Stimulated activated CD4-positive, alpha-beta T cell treated with anti-CD3 and anti-CD28 coated beads, Interleukin-12 subunit alpha, Interleukin-12 subunit beta, amount 100 ng/mL, for 48 hours (primary cell): ENCODE measurements around the gene UBAP1.
"Not testable (repeated sequence)": the region's sequence is repeated elsewhere in the genome, so short reads cannot be mapped to it uniquely, and the experiment has no call there.

Experiments
- DNase-seq, 3 donors: peaks; one replicate each; pipeline ENCODE4 v3.0.0-alpha.2; 2020; ENCODE audit warnings: low read depth in 2 of 3, low spot score in 1 of 3

The UBAP1 gene

GRCh38 chr9:34179213-34180136 is 632 bp downstream of the UBAP1 start:
- no peak for DNase-seq

GRCh38 chr9:34185778-34186551 is 7.1 kb downstream of the UBAP1 start:
- no peak for DNase-seq

GRCh38 chr9:34187891-34188240 is 9.0 kb downstream of the UBAP1 start:
- DNase-seq: no peak

- no peak for DNase-seq
These were observed 12.4 kb downstream of the UBAP1 start for GRCh38 chr9:34190996-34191892.

GRCh38 chr9:34195143-34195542 is 16.3 kb downstream of the UBAP1 start:
- DNase-seq: no peak

- DNase-seq: not testable (repeated sequence)
These were observed 18.4 kb downstream of the UBAP1 start for GRCh38 chr9:34197286-34197685.

GRCh38 chr9:34197756-34198711 is 19.2 kb downstream of the UBAP1 start:
- no peak for DNase-seq

GRCh38 chr9:34200092-34200491 is 21.2 kb downstream of the UBAP1 start:
- no peak for DNase-seq

- no peak for DNase-seq
These were observed 24.6 kb downstream of the UBAP1 start for GRCh38 chr9:34203275-34203991.

- no peak for DNase-seq
These were observed 25.3 kb downstream of the UBAP1 start for GRCh38 chr9:34203992-34204635.

- DNase-seq: no peak
These were observed 26.3 kb downstream of the UBAP1 start for GRCh38 chr9:34205102-34205501.

- DNase-seq: no peak
These were observed 27.7 kb downstream of the UBAP1 start for GRCh38 chr9:34206561-34206960.

- DNase-seq: no peak
These were observed 32.6 kb downstream of the UBAP1 start for GRCh38 chr9:34211395-34211794.

GRCh38 chr9:34214354-34215000 is 35.6 kb downstream of the UBAP1 start:
- DNase-seq: not testable (repeated sequence)

GRCh38 chr9:34216325-34216724 is 37.5 kb downstream of the UBAP1 start:
- no peak for DNase-seq

- DNase-seq: not testable (repeated sequence)
These were observed 38.2 kb downstream of the UBAP1 start for GRCh38 chr9:34217015-34217414.

- DNase-seq: no peak
These were observed 39.6 kb downstream of the UBAP1 start for GRCh38 chr9:34218446-34218845.

- no peak for DNase-seq
These were observed 40.6 kb downstream of the UBAP1 start for GRCh38 chr9:34219421-34219820.
